GM21619 (cell line): ENCODE measurements around the gene MED4.
"Not testable (repeated sequence)": the region's sequence is repeated elsewhere in the genome, so short reads cannot be mapped to it uniquely, and the experiment has no call there.

Source experiments
- ATAC-seq: cut with Tn5 transposase; IDR thresholded peaks from one replicate; pipeline ENCODE4 v1.9.1; 2021; ENCODE audit not compliant: unreplicated experiment

Gene MED4

GRCh38 chr13:48096670-48097069, 1.8 kb upstream of the MED4 start:
- ATAC-seq = no peak

GRCh38 chr13:48094404-48094780, 512 bp downstream of the MED4 start:
- ATAC-seq = peak; percentile 15

- no peak for ATAC-seq
Observed at GRCh38 chr13:48093588-48093987, 1.3 kb downstream of the MED4 start.

GRCh38 chr13:48086272-48086671, 8.6 kb downstream of the MED4 start:
- ATAC-seq = no peak

GRCh38 chr13:48081739-48082138, 13.2 kb downstream of the MED4 start:
- no peak for ATAC-seq

GRCh38 chr13:48078251-48078656, 16.6 kb downstream of the MED4 start:
- peak; percentile 97 for ATAC-seq

GRCh38 chr13:48074006-48074405, 20.9 kb downstream of the MED4 start:
- ATAC-seq = no peak

GRCh38 chr13:48072787-48073186, 22.1 kb downstream of the MED4 start:
- no peak for ATAC-seq

- ATAC-seq = no peak
Observed at GRCh38 chr13:48072304-48072703, 22.6 kb downstream of the MED4 start.

- no peak for ATAC-seq
Observed at GRCh38 chr13:48070942-48071341, 24.0 kb downstream of the MED4 start.

- no peak for ATAC-seq
Observed at GRCh38 chr13:48069573-48069972, 25.3 kb downstream of the MED4 start.

GRCh38 chr13:48068952-48069351, 26.0 kb downstream of the MED4 start:
- no peak for ATAC-seq

- ATAC-seq = no peak
Observed at GRCh38 chr13:48068036-48068435, 26.9 kb downstream of the MED4 start.

- ATAC-seq = peak; percentile 76
Observed at GRCh38 chr13:48066310-48066989, 28.5 kb downstream of the MED4 start.

GRCh38 chr13:48059951-48060350, 35.0 kb downstream of the MED4 start:
- not testable (repeated sequence) for ATAC-seq

- not testable (repeated sequence) for ATAC-seq
Observed at GRCh38 chr13:48058536-48058935, 36.4 kb downstream of the MED4 start.

- no peak for ATAC-seq
Observed at GRCh38 chr13:48055712-48056111, 39.2 kb downstream of the MED4 start.

GRCh38 chr13:48054601-48055000, 40.3 kb downstream of the MED4 start:
- no peak for ATAC-seq

GRCh38 chr13:48050550-48050949, 44.4 kb downstream of the MED4 start:
- no peak for ATAC-seq

- ATAC-seq = no peak
Observed at GRCh38 chr13:48043789-48044503, 51.0 kb downstream of the MED4 start.

GRCh38 chr13:48042894-48043293, 52.0 kb downstream of the MED4 start:
- ATAC-seq = no peak

GRCh38 chr13:48040896-48041295, 54.0 kb downstream of the MED4 start:
- ATAC-seq = no peak

GRCh38 chr13:48040049-48040448, 54.9 kb downstream of the MED4 start:
- no peak for ATAC-seq
